Mononuclear cell (primary cell): ENCODE data around the gene SSH3. TPM values are rescaled to one million over a fixed set of nuclear protein-coding genes. Genes with fewer than 3 reads are reported as not detected.

Experiments
- H3K27me3 ChIP-seq: 2 replicates; pipeline ENCODE4 v1.6.0; 2011; ENCODE audit warnings: low read length, control low read depth; ENCODE audit not compliant: insufficient read depth
- H3K4me1 ChIP-seq: 2 replicates; pipeline ENCODE4 v1.5.1; 2011; ENCODE audit warnings: mild to moderate bottlenecking, low read length, control low read depth; ENCODE audit not compliant: insufficient read depth
- H3K4me3 ChIP-seq: 2 replicates; pipeline ENCODE4 v1.5.1; 2011; ENCODE audit warnings: mild to moderate bottlenecking, low read length, moderate library complexity
- H3K9me3 ChIP-seq: 2 replicates; pipeline ENCODE4 v1.5.1; 2011; ENCODE audit warnings: low read depth, mild to moderate bottlenecking, control low read depth, low read length
- total RNA-seq: library from RNA; depleted of rRNA; stranded (reverse); fragments of >200 nt; gene quantifications from one replicate; pipeline ENCODE4 v1.2.3, GENCODE V29; 2012

The SSH3 gene
- total RNA-seq, 1 donor: 4.6 TPM

- Histone ChIP-seq H3K9me3 (no peaks in the 10 kb centered on the region), H3K4me3 (no peak overlapping the region), H3K27me3 (no peaks in the 10 kb centered on the region), H3K4me1 (peaks cover 75% of the 10 kb centered on the region)
Measured at GRCh38 chr11:67265633-67266448, 37.5 kb upstream of the SSH3 start.

GRCh38 chr11:67266449-67267187 is 36.7 kb upstream of the SSH3 start, which contains the start of gene GRK2:
TSS of gene GRK2 (plus strand) at chr11:67266473. CDS start at chr11:67266700, 227 bp downstream.
- Histone ChIP-seq H3K27me3 (no peaks in the 10 kb centered on the region), H3K9me3 (no peaks in the 10 kb centered on the region), H3K4me3 (peak within 1 kb of the TSS; percentile 87), H3K4me1 (peaks cover 77% of the 10 kb centered on the region)

DNA sequence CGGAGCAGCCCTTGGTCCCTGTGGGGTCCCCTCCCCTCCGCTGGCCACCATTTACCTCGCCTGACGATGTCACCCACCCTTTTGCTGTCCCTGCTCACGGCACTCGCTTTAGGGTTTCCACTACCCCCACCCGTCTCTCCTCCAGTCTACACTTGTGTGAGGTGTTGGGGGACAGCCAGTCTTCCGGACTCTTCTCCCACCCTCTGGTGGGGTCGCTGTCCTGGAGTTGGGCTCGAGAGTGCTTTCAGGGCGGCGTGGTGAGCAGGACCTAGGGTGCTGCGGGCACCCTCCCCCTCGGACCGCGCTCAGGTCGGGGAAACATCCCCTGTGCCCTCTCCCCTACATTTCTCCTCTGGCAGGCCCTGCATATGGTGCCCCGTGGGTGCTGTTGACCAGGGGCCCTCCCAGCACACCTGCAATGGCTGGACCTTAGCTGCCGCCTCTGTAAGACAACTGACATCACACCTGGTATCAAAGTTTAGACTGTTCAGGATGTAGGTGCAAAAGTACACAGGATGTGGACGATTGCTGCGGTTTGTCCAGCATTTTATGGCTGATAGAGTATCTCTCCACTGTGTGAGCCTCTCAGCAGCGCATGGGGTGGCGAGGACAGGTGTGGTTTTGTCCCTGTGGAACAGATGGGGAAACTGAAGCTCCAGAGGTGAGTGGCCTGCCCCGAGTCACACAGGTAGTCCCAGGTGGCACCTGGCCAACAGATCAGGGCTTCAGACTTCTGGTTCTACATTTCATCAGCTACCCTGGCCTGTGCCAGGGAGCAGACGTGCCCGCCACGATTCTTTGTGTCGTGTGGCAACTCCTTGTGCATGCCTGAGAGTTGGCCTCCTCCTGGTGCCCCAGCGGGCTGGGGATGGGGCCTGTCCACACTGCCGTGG is 35.9 kb upstream of the SSH3 start:
- H3K4me3 ChIP-seq: peak overlapping the region; percentile 87
- H3K9me3 ChIP-seq: no peaks in the 10 kb centered on the region
- H3K4me1 ChIP-seq: peaks cover 77% of the 10 kb centered on the region
- H3K27me3 ChIP-seq: no peaks in the 10 kb centered on the region

GRCh38 chr11:67268081-67268961 is 35.0 kb upstream of the SSH3 start:
- Histone ChIP-seq H3K27me3 (no peaks in the 10 kb centered on the region), H3K4me3 (peak overlapping the region; percentile 87), H3K4me1 (peaks cover 77% of the 10 kb centered on the region), H3K9me3 (no peaks in the 10 kb centered on the region)

DNA sequence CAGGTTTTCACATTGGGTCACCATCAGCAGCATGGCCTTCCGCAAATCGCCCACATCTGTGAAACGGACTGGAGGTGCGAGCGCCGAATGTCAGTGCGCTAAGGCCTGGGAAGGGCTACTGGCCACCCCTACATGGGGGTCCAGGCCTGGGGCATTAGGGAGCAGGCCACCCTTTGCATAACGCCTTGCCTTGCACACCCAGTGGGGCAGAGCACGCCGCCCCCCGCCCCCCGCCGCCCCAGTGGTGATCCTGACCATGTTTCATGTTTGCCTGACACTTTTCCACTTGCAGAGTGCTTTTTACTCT is 34.4 kb upstream of the SSH3 start:
- no peaks in the 10 kb centered on the region for H3K9me3 ChIP-seq
- H3K27me3 ChIP-seq: no peaks in the 10 kb centered on the region
- peak overlapping the region; percentile 87 for H3K4me3 ChIP-seq
- peaks cover 77% of the 10 kb centered on the region for H3K4me1 ChIP-seq

DNA sequence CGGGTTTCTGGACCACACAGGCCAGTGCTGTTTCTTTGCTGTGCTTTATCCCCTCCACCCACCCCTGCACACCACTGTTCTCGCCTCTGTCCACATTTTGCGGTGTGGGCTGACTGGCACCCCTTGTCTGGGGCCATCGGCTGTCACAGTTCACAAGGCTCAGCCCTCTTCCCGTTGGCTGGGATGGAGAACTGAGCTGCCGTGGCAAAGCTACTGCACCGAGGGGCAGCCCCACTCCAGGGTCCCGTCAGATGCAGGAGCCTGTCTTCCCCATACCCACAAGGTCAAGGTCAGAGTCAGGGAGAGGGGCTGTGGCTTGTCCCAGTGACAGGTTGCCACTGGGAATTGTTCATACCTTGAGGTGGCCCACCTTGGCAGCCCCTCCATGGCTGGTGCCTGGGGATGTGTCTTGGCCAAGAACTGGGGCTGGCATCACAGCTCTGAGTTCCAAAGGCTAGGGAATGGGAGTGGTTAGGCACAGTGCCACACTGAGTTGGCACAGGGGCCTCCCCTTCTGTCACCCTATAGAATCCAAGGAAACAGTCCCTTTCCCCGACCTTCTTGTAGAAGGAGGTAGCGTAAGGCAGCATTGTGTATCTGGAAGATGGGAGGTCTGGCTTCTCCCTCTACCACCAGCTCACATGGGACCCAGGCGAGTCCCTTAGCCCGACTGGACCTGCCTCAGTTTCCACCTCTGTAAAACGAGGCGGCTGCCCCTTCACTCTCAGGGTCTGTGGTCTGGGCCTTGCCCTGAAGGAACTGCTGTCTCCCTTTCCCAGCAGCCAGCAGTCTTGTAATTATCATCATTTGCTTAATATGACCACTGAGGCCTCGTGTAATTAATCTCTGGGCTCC is 33.7 kb upstream of the SSH3 start:
- Histone ChIP-seq H3K9me3 (no peaks in the 10 kb centered on the region), H3K4me1 (peaks cover 80% of the 10 kb centered on the region), H3K4me3 (peak overlapping the region; percentile 87), H3K27me3 (no peaks in the 10 kb centered on the region)

DNA sequence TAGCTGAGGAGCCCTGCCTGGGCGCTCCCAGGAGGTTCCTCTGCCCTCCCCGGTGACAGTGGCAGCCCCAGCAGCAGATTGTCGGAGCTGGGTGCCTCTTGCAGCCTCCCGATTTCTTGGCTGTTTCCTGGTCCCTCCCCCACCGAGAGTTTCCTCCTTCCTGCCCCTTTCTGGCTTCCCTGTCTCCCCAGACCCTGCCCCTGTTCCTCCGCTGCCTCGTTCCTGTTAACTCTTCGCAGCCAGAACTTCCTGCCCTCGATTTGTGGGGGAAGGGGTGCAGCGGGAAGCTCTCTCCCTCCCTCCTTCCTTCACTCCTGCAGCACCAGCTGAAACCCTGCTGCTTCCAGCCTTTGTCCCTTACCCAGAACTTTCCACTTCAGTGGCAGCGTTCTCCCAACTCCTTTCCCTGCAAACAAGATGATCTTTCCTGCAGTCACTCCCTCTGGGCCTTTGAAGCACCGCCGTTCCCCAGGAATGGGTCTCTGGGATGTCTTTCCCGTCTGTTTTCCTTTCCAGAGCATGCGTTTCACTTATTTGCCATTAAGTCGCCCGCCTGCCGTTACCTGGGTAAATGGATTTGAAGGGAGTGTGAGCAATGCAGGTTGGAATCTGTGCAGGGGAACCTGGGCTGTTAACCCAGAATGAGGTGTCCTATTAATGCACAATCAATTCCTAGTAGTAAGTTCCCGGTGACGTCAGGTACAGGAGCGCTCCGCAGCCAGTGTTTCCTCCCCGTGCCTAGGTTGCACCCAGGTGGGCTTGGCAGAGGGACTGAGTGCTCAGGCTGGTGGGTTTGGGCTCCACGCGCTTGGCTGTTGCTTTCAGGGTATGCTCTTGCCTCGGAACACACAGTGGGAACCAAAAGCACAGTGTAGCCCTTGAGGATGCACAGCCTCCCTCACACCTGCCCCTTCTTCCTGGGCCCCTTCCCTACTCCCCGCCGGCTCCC is 32.8 kb upstream of the SSH3 start:
- Histone ChIP-seq H3K9me3 (no peaks in the 10 kb centered on the region), H3K4me1 (peaks cover 88% of the 10 kb centered on the region), H3K4me3 (peak overlapping the region; percentile 87), H3K27me3 (no peaks in the 10 kb centered on the region)

- Histone ChIP-seq H3K4me3 (peak overlapping the region; percentile 87), H3K4me1 (peaks cover 88% of the 10 kb centered on the region), H3K27me3 (no peaks in the 10 kb centered on the region), H3K9me3 (no peaks in the 10 kb centered on the region)
Measured at GRCh38 chr11:67271205-67271540, 32.2 kb upstream of the SSH3 start.

- H3K4me3 ChIP-seq: peak overlapping the region; percentile 87
- H3K9me3 ChIP-seq: no peaks in the 10 kb centered on the region
- peaks cover 94% of the 10 kb centered on the region for H3K4me1 ChIP-seq
- H3K27me3 ChIP-seq: no peaks in the 10 kb centered on the region
Measured at GRCh38 chr11:67271541-67272284, 31.6 kb upstream of the SSH3 start.

GRCh38 chr11:67272327-67273259 is 30.7 kb upstream of the SSH3 start:
- Histone ChIP-seq H3K4me1 (peaks cover 100% of the 10 kb centered on the region), H3K27me3 (no peaks in the 10 kb centered on the region), H3K4me3 (peak overlapping the region; percentile 2), H3K9me3 (no peaks in the 10 kb centered on the region)

- H3K4me3 ChIP-seq: no peak overlapping the region
- H3K9me3 ChIP-seq: no peaks in the 10 kb centered on the region
Measured at GRCh38 chr11:67273260-67273990, 29.9 kb upstream of the SSH3 start.

More at GRCh38 chr11:67273260-67273990, 29.9 kb upstream of the SSH3 start:
- Histone ChIP-seq H3K4me1 (peaks cover 100% of the 10 kb centered on the region), H3K27me3 (no peaks in the 10 kb centered on the region)
